ENCODE data around the gene TUNAR. TPM values are rescaled to one million over a fixed set of nuclear protein-coding genes. Genes with fewer than 3 reads are reported as not detected.

TUNAR gene
- total RNA-seq, 4 donors from 2014 or later: 0.13 TPM; not detected in 3

DNA sequence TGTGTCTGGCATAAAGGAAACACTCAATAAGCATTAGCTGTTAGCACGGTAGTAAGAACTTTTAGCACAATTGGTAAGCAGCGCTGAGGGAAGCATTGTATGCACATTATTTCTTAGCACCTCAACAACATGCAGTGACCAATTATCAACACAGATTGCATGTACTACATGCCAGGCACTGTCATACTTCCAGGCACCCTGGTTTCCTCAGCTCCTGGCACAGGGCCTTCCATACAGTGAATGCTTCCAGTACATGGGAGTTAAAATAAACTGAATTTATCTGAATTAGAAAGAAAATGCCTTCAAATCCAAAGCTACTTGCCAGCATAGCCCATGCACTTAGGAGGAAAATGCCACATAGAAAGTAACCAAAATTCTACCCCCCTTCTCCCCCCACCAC, 59.4 kb downstream of the TUNAR start:
- Histone ChIP-seq H3K9me3 (peaks cover 0 to 6% (median 0%) of the 10 kb centered on the region in 4 donors), H3K27me3 (peaks cover 0 to 27% (median 5%) of the 10 kb centered on the region in 4 donors), H3K4me3 (no peak overlapping the region), H3K36me3 (no peaks in the 10 kb centered on the region), H3K4me1 (no peaks in the 10 kb centered on the region), H3K27ac (replicated peaks in 1 of 4) (no peak overlapping the region)
- 79% methylated on average over 2 of the region's 2 CpGs for WGBS
- intact Hi-C loops (cut with DNase I): no loop called here
- TF ChIP-seq, protein P1, sequence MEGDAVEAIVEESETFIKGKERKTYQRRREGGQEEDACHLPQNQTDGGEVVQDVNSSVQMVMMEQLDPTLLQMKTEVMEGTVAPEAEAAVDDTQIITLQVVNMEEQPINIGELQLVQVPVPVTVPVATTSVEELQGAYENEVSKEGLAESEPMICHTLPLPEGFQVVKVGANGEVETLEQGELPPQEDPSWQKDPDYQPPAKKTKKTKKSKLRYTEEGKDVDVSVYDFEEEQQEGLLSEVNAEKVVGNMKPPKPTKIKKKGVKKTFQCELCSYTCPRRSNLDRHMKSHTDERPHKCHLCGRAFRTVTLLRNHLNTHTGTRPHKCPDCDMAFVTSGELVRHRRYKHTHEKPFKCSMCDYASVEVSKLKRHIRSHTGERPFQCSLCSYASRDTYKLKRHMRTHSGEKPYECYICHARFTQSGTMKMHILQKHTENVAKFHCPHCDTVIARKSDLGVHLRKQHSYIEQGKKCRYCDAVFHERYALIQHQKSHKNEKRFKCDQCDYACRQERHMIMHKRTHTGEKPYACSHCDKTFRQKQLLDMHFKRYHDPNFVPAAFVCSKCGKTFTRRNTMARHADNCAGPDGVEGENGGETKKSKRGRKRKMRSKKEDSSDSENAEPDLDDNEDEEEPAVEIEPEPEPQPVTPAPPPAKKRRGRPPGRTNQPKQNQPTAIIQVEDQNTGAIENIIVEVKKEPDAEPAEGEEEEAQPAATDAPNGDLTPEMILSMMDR (IDR thresholded peaks at IDR 0.05): no peak
- TF ChIP-seq POLR2A (IDR thresholded peaks at IDR 0.05; ENCODE audit: low read depth) (no peak), EP300 (IDR thresholded peaks at IDR 0.05) (no peak), POLR2AphosphoS5 (IDR thresholded peaks at IDR 0.05) (no peak)
- no peak for DNase-seq (ENCODE audit: extremely low spot score)

DNA sequence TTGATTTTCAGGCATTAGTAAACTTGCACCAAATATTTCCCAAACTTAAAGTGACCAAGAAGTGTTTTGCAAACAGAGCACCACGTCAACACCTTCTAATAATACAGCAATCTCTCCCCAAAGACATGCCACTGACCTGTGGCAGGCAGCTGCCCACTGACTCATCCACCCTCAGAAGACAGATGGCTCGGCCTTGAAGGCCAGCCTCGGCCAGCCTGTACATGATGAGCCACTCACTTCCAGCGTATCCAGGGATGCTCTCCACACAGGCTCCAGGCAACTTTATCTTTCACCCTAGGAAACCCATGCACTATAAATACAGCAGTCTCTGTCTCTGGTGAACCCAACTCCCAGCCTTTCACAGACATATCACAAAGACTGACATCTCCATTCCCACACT, 62.7 kb downstream of the TUNAR start:
- no peak for DNase-seq (ENCODE audit: extremely low spot score)
- Histone ChIP-seq H3K27me3 (peaks cover 0 to 21% (median 2%) of the 10 kb centered on the region in 4 donors), H3K4me1 (no peaks in the 10 kb centered on the region), H3K4me3 (no peak overlapping the region), H3K27ac (replicated peaks in 1 of 4) (no peak overlapping the region), H3K9me3 (peaks cover 0 to 6% (median 0%) of the 10 kb centered on the region in 4 donors), H3K36me3 (no peaks in the 10 kb centered on the region)
- intact Hi-C loops (cut with DNase I): no loop called here
- no peak for TF ChIP-seq POLR2A (IDR thresholded peaks at IDR 0.05; ENCODE audit: low read depth)
- WGBS: 73% methylated on average over 4 of the region's 4 CpGs

DNA sequence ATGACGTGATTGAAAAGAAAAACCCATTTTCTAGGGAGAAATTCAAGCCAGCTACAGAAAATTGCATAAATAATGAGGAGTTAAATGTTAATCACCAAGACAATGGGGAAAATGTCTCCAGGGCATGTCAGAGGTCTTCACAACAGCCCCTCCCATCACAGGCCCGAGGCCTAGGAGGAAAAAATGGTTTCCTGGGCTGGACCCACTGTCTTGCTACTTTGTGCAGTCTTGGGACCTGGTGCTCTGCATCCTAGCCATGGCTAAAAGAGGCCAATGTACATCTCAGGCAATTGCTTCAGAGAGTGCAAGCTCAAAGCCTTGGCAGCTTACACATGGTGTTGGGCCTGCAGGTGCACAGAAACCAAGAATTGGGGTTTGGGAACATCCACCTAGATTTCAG, 65.3 kb downstream of the TUNAR start:
- Histone ChIP-seq H3K9me3 (peaks cover 0 to 6% (median 0%) of the 10 kb centered on the region in 4 donors), H3K27ac (replicated peaks in 1 of 4) (no peak overlapping the region), H3K4me1 (no peaks in the 10 kb centered on the region), H3K27me3 (peaks cover 0 to 29% (median 2%) of the 10 kb centered on the region in 4 donors), H3K36me3 (no peaks in the 10 kb centered on the region), H3K4me3 (no peak overlapping the region)
- TF ChIP-seq EP300 (IDR thresholded peaks at IDR 0.05) (no peak), POLR2A (IDR thresholded peaks at IDR 0.05; ENCODE audit: low read depth) (no peak), POLR2AphosphoS5 (IDR thresholded peaks at IDR 0.05) (no peak)
- TF ChIP-seq, protein P1 (IDR thresholded peaks at IDR 0.05): no peak
- intact Hi-C loops (cut with DNase I): no loop called here
- WGBS: 27% methylated on average over 2 of the region's 2 CpGs
- no peak for DNase-seq (ENCODE audit: extremely low spot score)

DNA sequence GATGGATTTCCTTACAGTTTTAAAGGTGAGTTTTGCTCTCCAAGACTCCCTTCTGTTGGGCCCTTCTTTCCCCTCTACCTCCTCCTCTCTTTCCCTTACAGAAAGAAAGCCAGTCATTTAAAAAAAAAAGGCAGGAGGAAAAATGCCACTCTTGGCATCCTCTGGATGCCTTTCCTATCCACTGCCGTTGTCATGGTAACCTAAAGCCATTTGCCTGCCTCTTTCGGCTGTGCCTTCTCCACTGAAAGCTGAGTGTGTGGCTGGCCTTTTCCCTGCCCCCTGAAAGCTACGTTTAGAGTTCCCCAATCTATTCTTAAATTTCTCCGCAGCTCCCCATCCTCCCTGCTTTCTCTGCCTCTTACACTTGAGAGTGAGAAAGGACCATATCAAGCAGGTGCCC, 67.1 kb downstream of the TUNAR start:
- no peak overlapping the region for H3K27ac ChIP-seq (replicated peaks in 1 of 4)
- 32% methylated on average over 4 of the region's 4 CpGs for WGBS
- no peaks in the 10 kb centered on the region for H3K9me3 ChIP-seq
- H3K4me1 ChIP-seq: no peaks in the 10 kb centered on the region
- TF ChIP-seq, protein P1 (IDR thresholded peaks at IDR 0.05): no peak
- no peak for TF ChIP-seq POLR2AphosphoS5 (IDR thresholded peaks at IDR 0.05)
- no peak overlapping the region for H3K4me3 ChIP-seq
- no peak for DNase-seq (ENCODE audit: extremely low spot score)
- no peaks in the 10 kb centered on the region for H3K36me3 ChIP-seq
- peaks cover 0 to 40% (median 0%) of the 10 kb centered on the region in 4 donors for H3K27me3 ChIP-seq
- intact Hi-C loops (cut with DNase I): no loop called here

DNA sequence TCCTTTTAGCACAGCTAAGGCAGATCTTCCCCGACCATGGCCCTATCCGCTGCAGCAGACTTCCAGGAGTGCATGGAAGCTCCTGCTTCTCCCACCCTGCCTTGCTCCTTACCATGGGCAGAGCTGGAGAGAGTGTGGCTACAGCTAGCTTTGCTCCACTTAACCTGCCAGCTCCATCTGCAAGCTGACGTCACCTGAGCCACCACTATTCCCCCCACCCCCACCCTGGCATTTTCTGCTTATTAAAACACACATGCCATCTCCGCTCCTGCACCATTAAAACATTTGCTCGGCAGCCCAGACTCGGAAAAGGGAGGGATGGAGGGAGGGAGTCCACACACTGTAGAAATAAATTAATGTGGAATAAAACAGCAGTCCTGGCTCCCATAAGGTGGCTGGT, 67.8 kb downstream of the TUNAR start:
- H3K9me3 ChIP-seq: no peaks in the 10 kb centered on the region
- intact Hi-C loops (cut with DNase I): no loop called here
- WGBS: 68% methylated on average over 5 of the region's 6 CpGs
- H3K27me3 ChIP-seq: peaks cover 0 to 37% (median 0%) of the 10 kb centered on the region in 4 donors
- H3K4me3 ChIP-seq: no peak overlapping the region
- no peak for DNase-seq (ENCODE audit: extremely low spot score)
- H3K36me3 ChIP-seq: no peaks in the 10 kb centered on the region
- TF ChIP-seq, protein P1 (IDR thresholded peaks at IDR 0.05): no peak
- TF ChIP-seq POLR2AphosphoS5 (IDR thresholded peaks at IDR 0.05) (no peak), POLR2A (IDR thresholded peaks at IDR 0.05; ENCODE audit: low read depth) (no peak), EP300 (IDR thresholded peaks at IDR 0.05) (no peak)
- no peak overlapping the region for H3K27ac ChIP-seq (replicated peaks in 1 of 4)
- H3K4me1 ChIP-seq: no peaks in the 10 kb centered on the region

Measured in esophagus muscularis mucosa (tissue), 4 donors.